Thyroid gland (tissue), 4 donors: ENCODE results near the gene L3MBTL4. TPM values are rescaled to one million over a fixed set of nuclear protein-coding genes. Genes with fewer than 3 reads are reported as not detected.

Experiments
- DNase-seq, 2 donors: peaks; one replicate each; pipeline ENCODE4 v3.0.0-alpha.2; 2019
- H3K27ac ChIP-seq, 3 donors: fragments of 200-600 bp; sonication (generic); 1 replicate in 2 of 3; 2 replicates in 1 of 3; pipeline ENCODE4 v1.5.1; 2016 to 2019; ENCODE audit warnings: mild to moderate bottlenecking in 1 of 3, moderate library complexity in 1 of 3
- H3K27me3 ChIP-seq: fragments of 200-600 bp; sonication (generic); one replicate; pipeline ENCODE4 v1.5.1; 2019
- H3K36me3 ChIP-seq, 2 donors: fragments of 200-600 bp; sonication (generic); one replicate each; pipeline ENCODE4 v1.5.1; 2016 to 2019
- H3K4me1 ChIP-seq, 2 donors: fragments of 200-600 bp; sonication (generic); one replicate each; pipeline ENCODE4 v1.5.1; 2017 to 2019
- H3K4me3 ChIP-seq, 3 donors: fragments of 200-600 bp; sonication (generic); replicated peaks in 1 of 3; 1 replicate in 2 of 3; 2 replicates in 1 of 3; pipeline ENCODE4 v1.5.1; 2016; ENCODE audit warnings: mild to moderate bottlenecking in 1 of 3
- H3K9me3 ChIP-seq: fragments of 200-600 bp; sonication (generic); one replicate; pipeline ENCODE4 v1.5.1; 2017
- CTCF ChIP-seq, 6 experiments: fragments of 200-600 bp in 3 of 6; fragments of 450-650 bp in 3 of 6; sonication (generic) in 3 of 6; IDR thresholded peaks; one replicate each; pipeline ENCODE4 v1.5.1; 2016 to 2019; ENCODE audit warnings: antibody characterized with exemption in 6 of 6, mild to moderate bottlenecking in 2 of 6, inconsistent platforms in 1 of 6, moderate library complexity in 1 of 6
- POLR2A ChIP-seq, 2 donors: fragments of 450-650 bp; IDR thresholded peaks; one replicate each; pipeline ENCODE4 v1.6.1; 2017; ENCODE audit warnings: antibody characterized with exemption in 2 of 2, mild to moderate bottlenecking in 2 of 2, moderate library complexity in 1 of 2
- WGBS, 2 donors: methylation state at CpG; one replicate each; pipeline ENCODE4 v1.1.5; 2017; 5-methylcytosine and 5-hydroxymethylcytosine counted together
- intact Hi-C: fragments of 100-400 bp; cut with DNase I; formaldehyde crosslinking; loops from one replicate; pipeline ENCODE4 v1.15.1; 2023
- total RNA-seq, 4 donors: library from RNA; depleted of rRNA; stranded (reverse); fragments of >200 nt; gene quantifications; one replicate each; pipeline ENCODE4 v1.2.3, GENCODE V29; 2016

L3MBTL4 gene
- total RNA-seq, 4 donors from 2014 or later, result 15.2 to 37.1 (median 24.3) TPM

GRCh38 chr18:6341303-6341702, 73.4 kb downstream of the L3MBTL4 start:
- H3K27ac ChIP-seq, result no peak overlapping the region
- TF ChIP-seq CTCF (IDR thresholded peaks at IDR 0.05) (no peak), POLR2A (IDR thresholded peaks at IDR 0.05) (no peak)
- intact Hi-C loops, result no loop called here
- H3K36me3 ChIP-seq, result no peaks in the 10 kb centered on the region
- no peaks in the 10 kb centered on the region for H3K4me1 ChIP-seq
- no peaks in the 10 kb centered on the region for H3K27me3 ChIP-seq
- DNase-seq, result no peak
- H3K4me3 ChIP-seq, result no peak overlapping the region
- no peaks in the 10 kb centered on the region for H3K9me3 ChIP-seq

- no peaks in the 10 kb centered on the region for H3K36me3 ChIP-seq
- TF ChIP-seq CTCF (IDR thresholded peaks at IDR 0.05), result no peak
- TF ChIP-seq POLR2A (IDR thresholded peaks at IDR 0.05), result no peak
- intact Hi-C loops, result no loop called here
- no peaks in the 10 kb centered on the region for H3K4me1 ChIP-seq
- H3K4me3 ChIP-seq, result no peak overlapping the region
- no peaks in the 10 kb centered on the region for H3K27me3 ChIP-seq
- 95 to 100% methylated on average over 1 of the region's 1 CpG for WGBS, 2 donors
- H3K9me3 ChIP-seq, result no peaks in the 10 kb centered on the region
- DNase-seq, result no peak
- H3K27ac ChIP-seq, result no peak overlapping the region
These were observed 74.6 kb downstream of the L3MBTL4 start for GRCh38 chr18:6340121-6340520.

- no peak for DNase-seq
- TF ChIP-seq POLR2A (IDR thresholded peaks at IDR 0.05) (no peak), CTCF (IDR thresholded peaks at IDR 0.05) (no peak)
- intact Hi-C loops, result no loop called here
- Histone ChIP-seq H3K27ac (no peak overlapping the region), H3K4me3 (no peak overlapping the region), H3K27me3 (no peaks in the 10 kb centered on the region), H3K9me3 (no peaks in the 10 kb centered on the region), H3K4me1 (no peaks in the 10 kb centered on the region), H3K36me3 (no peaks in the 10 kb centered on the region)
- WGBS, 2 donors, result 86 to 89% methylated on average over 4 of the region's 4 CpGs
These were observed 78.5 kb downstream of the L3MBTL4 start for GRCh38 chr18:6336239-6336638.

GRCh38 chr18:6333981-6334380, 80.7 kb downstream of the L3MBTL4 start:
- 71 to 92% methylated on average over 4 of the region's 4 CpGs for WGBS, 2 donors
- TF ChIP-seq POLR2A (IDR thresholded peaks at IDR 0.05) (no peak), CTCF (IDR thresholded peaks at IDR 0.05) (no peak)
- Histone ChIP-seq H3K27me3 (no peaks in the 10 kb centered on the region), H3K4me3 (no peak overlapping the region), H3K9me3 (no peaks in the 10 kb centered on the region), H3K36me3 (no peaks in the 10 kb centered on the region), H3K27ac (no peak overlapping the region), H3K4me1 (no peaks in the 10 kb centered on the region)
- no peak for DNase-seq
- intact Hi-C loops, result no loop called here

- H3K27ac ChIP-seq, result no peak overlapping the region
- H3K36me3 ChIP-seq, result no peaks in the 10 kb centered on the region
- intact Hi-C loops, result no loop called here
- 89 to 92% methylated on average over 2 of the region's 2 CpGs for WGBS, 2 donors
- no peak overlapping the region for H3K4me3 ChIP-seq
- H3K27me3 ChIP-seq, result no peaks in the 10 kb centered on the region
- peaks cover 9 to 11% of the 10 kb centered on the region in 2 donors for H3K4me1 ChIP-seq
- TF ChIP-seq CTCF (IDR thresholded peaks at IDR 0.05) (no peak), POLR2A (IDR thresholded peaks at IDR 0.05) (no peak)
- H3K9me3 ChIP-seq, result no peaks in the 10 kb centered on the region
- no peak for DNase-seq
These were observed 82.8 kb downstream of the L3MBTL4 start for GRCh38 chr18:6331872-6332271.
